SK-N-SH (cell line): Measurements from ENCODE around the gene CD81. TPM values are rescaled to one million over a fixed set of nuclear protein-coding genes. Genes with fewer than 3 reads are reported as not detected.

ENCODE experiments used
- CTCF ChIA-PET: fragments of 300-600, 350-600 bp; formaldehyde crosslinking; extraction: SDS; loops from one replicate; lab custom pipeline; 2021; lab: Yijun Ruan, JAX
- POLR2A ChIA-PET: fragments of 350-600 bp; sonication (Branson Sonifier 250); formaldehyde crosslinking; extraction: SDS; loops from one replicate; lab custom pipeline; 2020; ENCODE audit warnings: antibody characterized with exemption, inconsistent platforms; lab: Yijun Ruan, JAX
- DNase-seq: peaks from one replicate; pipeline ENCODE4 v3.0.0; 2012
- H2AFZ ChIP-seq: fragments of 200-600 bp; sonication (generic); 2 replicates; pipeline ENCODE4 v1.8.1; 2016; ENCODE audit warnings: antibody characterized with exemption, mild to moderate bottlenecking, low read depth
- H3F3A ChIP-seq: fragments of 200-600 bp; sonication (generic); replicated peaks from 2 replicates; pipeline ENCODE3; 2016; ENCODE audit warnings: antibody characterized with exemption, mild to moderate bottlenecking; ENCODE audit not compliant: insufficient read depth
- H3K27ac ChIP-seq, 2 experiments: fragments of 200-500 bp in 1 of 2; fragments of 200-600 bp in 1 of 2; sonication (Bioruptor generic) in 1 of 2; sonication (generic), shearing (Covaris generic) in 1 of 2; 2 replicates each; pipeline versions ENCODE4 v1.5.1 to v1.6.1; 2014 to 2016; ENCODE audit warnings: low read depth in 2 of 2, inconsistent platforms in 1 of 2, low read length in 1 of 2, mild to moderate bottlenecking in 1 of 2, mixed read lengths in 1 of 2
- H3K27me3 ChIP-seq: fragments of 200-600 bp; sonication (generic), shearing (Covaris generic); 2 replicates; pipeline ENCODE4 v1.6.1; 2016; ENCODE audit warnings: mixed run types; ENCODE audit not compliant: insufficient read depth
- H3K36me3 ChIP-seq, 2 experiments: fragments of 200-500 bp in 1 of 2; fragments of 200-600 bp in 1 of 2; sonication (Bioruptor generic) in 1 of 2; sonication (generic) in 1 of 2; replicated peaks in 1 of 2; 2 replicates each; pipeline versions ENCODE3 to v1.5.1; 2014 to 2016; ENCODE audit warnings: low read length in 1 of 2, mild to moderate bottlenecking in 1 of 2; ENCODE audit not compliant: insufficient read depth in 2 of 2, control insufficient read depth in 1 of 2
- H3K4me1 ChIP-seq, 2 experiments: fragments of 200-500 bp in 1 of 2; fragments of 200-600 bp in 1 of 2; sonication (Bioruptor generic) in 1 of 2; sonication (generic), shearing (Covaris generic) in 1 of 2; 2 replicates each; pipeline versions ENCODE4 v1.5.1 to v1.6.1; 2014 to 2016; ENCODE audit warnings: low read depth in 1 of 2, low read length in 1 of 2, mixed run types in 1 of 2; ENCODE audit not compliant: insufficient read depth in 2 of 2, control insufficient read depth in 1 of 2
- H3K4me2 ChIP-seq: fragments of 200-600 bp; sonication (generic), shearing (Covaris generic); 2 replicates; pipeline ENCODE4 v1.6.1; 2017; ENCODE audit warnings: mixed run types
- H3K4me3 ChIP-seq, 2 experiments: fragments of 200-500 bp in 1 of 2; fragments of 200-600 bp in 1 of 2; sonication (Bioruptor generic) in 1 of 2; sonication (generic), shearing (Covaris generic) in 1 of 2; 2 replicates each; pipeline versions ENCODE4 v1.5.1 to v1.8.1; 2014 to 2016; ENCODE audit warnings: low read depth in 2 of 2, inconsistent platforms in 1 of 2, low read length in 1 of 2, mild to moderate bottlenecking in 1 of 2, mixed read lengths in 1 of 2, moderate library complexity in 1 of 2
- H3K79me2 ChIP-seq: fragments of 200-600 bp; sonication (generic); 2 replicates; pipeline ENCODE4 v1.8.1; 2017; ENCODE audit warnings: mild to moderate bottlenecking; ENCODE audit not compliant: insufficient read depth
- H3K9ac ChIP-seq: fragments of 200-600 bp; sonication (generic); 2 replicates; pipeline ENCODE4 v1.6.1; 2017; ENCODE audit warnings: mixed run types
- H3K9me2 ChIP-seq: fragments of 200-600 bp; sonication (generic); 2 replicates; pipeline ENCODE4 v1.6.1; 2017; ENCODE audit warnings: mixed run types
- H3K9me3 ChIP-seq: fragments of 200-600 bp; sonication (generic); 2 replicates; pipeline ENCODE4 v1.6.1; 2017; ENCODE audit warnings: mixed run types, mild to moderate bottlenecking, moderate library complexity
- H4K20me1 ChIP-seq: fragments of 200-600 bp; sonication (generic); 2 replicates; pipeline ENCODE4 v1.6.1; 2017; ENCODE audit warnings: mild to moderate bottlenecking, mixed run types; ENCODE audit not compliant: insufficient read depth
- FOSL2 ChIP-seq: IDR thresholded peaks from 2 replicates; pipeline ENCODE4 v1.4.0; 2012; ENCODE audit warnings: low read depth, mild to moderate bottlenecking, moderate library complexity, borderline replicate concordance
- FOXJ3 ChIP-seq: sonication (generic); formaldehyde crosslinking; IDR thresholded peaks from 2 replicates; pipeline ENCODE4 v1.5.1; 2020; ENCODE audit warnings: mild to moderate bottlenecking, missing genetic modification reagents
- GABPA ChIP-seq: IDR thresholded peaks from 2 replicates; pipeline ENCODE4 v1.4.0; 2012; ENCODE audit warnings: low read depth, mild to moderate bottlenecking
- NFIC ChIP-seq: IDR thresholded peaks from 2 replicates; pipeline ENCODE4 v1.4.0; 2012; ENCODE audit warnings: borderline replicate concordance
- NRF1 ChIP-seq: IDR thresholded peaks from 2 replicates; pipeline ENCODE4 v1.6.1; 2012; ENCODE audit warnings: low read depth, mild to moderate bottlenecking, low read length
- POLR2AphosphoS5 ChIP-seq: IDR thresholded peaks from 2 replicates; pipeline ENCODE4 v1.6.1; 2012; ENCODE audit warnings: low read depth, low read length
- RAD21 ChIP-seq: IDR thresholded peaks from 2 replicates; pipeline ENCODE4 v1.6.1; 2012; ENCODE audit warnings: mild to moderate bottlenecking, low read length
- RFX5 ChIP-seq: IDR thresholded peaks from 2 replicates; pipeline ENCODE4 v1.6.1; 2012; ENCODE audit warnings: mild to moderate bottlenecking, improper control_type of control experiment, low read length
- SMC3 ChIP-seq: IDR thresholded peaks from 2 replicates; pipeline ENCODE4 v1.6.1; 2012; ENCODE audit warnings: low read depth, low read length, improper control_type of control experiment
- TAF1 ChIP-seq: IDR thresholded peaks from 2 replicates; pipeline ENCODE4 v1.6.1; 2012; ENCODE audit warnings: low read depth, mild to moderate bottlenecking, low read length, moderate library complexity, borderline replicate concordance
- YY1 ChIP-seq: IDR thresholded peaks from 2 replicates; pipeline ENCODE4 v1.4.0; 2012; ENCODE audit warnings: low read depth, mild to moderate bottlenecking
- WGBS: methylation state at CpG from one replicate; pipeline ENCODE4 v1.1.6; 2017; ENCODE audit warnings: low lambda C conversion rate; 5-methylcytosine and 5-hydroxymethylcytosine counted together
- polyA plus RNA-seq, 3 experiments: library from polyadenylated mRNA; depleted of rRNA; stranded (reverse); fragments of >200 nt; gene quantifications; 2 replicates each; pipeline ENCODE4 v1.2.3, GENCODE V29; 2012
- TF ChIP-seq, protein P1 (sequence below): fragments of 150-350 bp; IDR thresholded peaks from 2 replicates; pipeline ENCODE4 v1.6.1; 2016; ENCODE audit warnings: mild to moderate bottlenecking, low read depth, low read length
- TF ChIP-seq, protein P2 (sequence below): IDR thresholded peaks from 2 replicates; pipeline ENCODE4 v1.6.1; 2012; ENCODE audit warnings: mild to moderate bottlenecking, low read depth, low read length, moderate library complexity
- TF ChIP-seq, protein P3 (sequence below): IDR thresholded peaks from 2 replicates; pipeline ENCODE4 v1.4.0; 2012; ENCODE audit warnings: low read depth, borderline replicate concordance
- TF ChIP-seq, protein P4 (sequence below): IDR thresholded peaks from 2 replicates; pipeline ENCODE4; 2012
- TF ChIP-seq, protein P5 (sequence below): IDR thresholded peaks from 2 replicates; pipeline ENCODE4 v1.4.0; 2012; ENCODE audit warnings: low read depth

CD81 gene
- polyA plus RNA-seq, 1 of the 3 experiments (the other 2 are of a cell fraction), result 517 TPM

DNA sequence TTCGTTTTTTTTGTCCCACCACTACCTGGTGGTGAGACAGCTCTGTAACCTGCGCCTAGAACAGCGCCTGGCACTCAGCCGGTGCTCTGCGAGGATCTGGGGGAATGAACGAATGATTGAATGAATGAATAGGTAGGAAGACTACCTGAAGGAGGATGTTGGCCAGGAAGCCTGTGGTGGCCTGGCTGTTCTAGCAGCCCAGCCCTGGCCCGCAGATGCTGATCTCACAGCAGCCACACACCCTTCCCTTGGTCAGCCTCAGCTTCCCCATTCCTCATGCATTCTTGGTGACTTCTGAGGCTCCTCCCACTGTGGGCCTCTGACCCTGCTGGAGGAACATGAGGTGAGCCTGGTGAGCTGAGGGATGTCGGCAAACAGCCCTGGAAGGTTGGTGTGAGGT is 63.5 kb downstream of the CD81 start:
- ChIA-PET CTCF (interaction anchor here (1.2 to 3.5 kb wide), 4 partner anchors 13 to 92 kb away, joined by 3 to 42 read pairs (median 10); no protein-coding TSS in a partner anchor), POLR2A (no interaction called here)
- H3K9me2 ChIP-seq, result no peaks in the 10 kb centered on the region
- H4K20me1 ChIP-seq, result no peaks in the 10 kb centered on the region
- H3K4me1 ChIP-seq, result peaks cover 0 to 2% of the 10 kb centered on the region in 2 experiments; a peak in 1 of 4 replicates
- no peak for TF ChIP-seq NRF1
- TF ChIP-seq RAD21, result no peak
- TF ChIP-seq YY1, result no peak
- no peak for TF ChIP-seq RFX5
- TF ChIP-seq, protein P1, sequence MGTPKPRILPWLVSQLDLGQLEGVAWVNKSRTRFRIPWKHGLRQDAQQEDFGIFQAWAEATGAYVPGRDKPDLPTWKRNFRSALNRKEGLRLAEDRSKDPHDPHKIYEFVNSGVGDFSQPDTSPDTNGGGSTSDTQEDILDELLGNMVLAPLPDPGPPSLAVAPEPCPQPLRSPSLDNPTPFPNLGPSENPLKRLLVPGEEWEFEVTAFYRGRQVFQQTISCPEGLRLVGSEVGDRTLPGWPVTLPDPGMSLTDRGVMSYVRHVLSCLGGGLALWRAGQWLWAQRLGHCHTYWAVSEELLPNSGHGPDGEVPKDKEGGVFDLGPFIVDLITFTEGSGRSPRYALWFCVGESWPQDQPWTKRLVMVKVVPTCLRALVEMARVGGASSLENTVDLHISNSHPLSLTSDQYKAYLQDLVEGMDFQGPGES, result no peak
- TF ChIP-seq, protein P2, sequence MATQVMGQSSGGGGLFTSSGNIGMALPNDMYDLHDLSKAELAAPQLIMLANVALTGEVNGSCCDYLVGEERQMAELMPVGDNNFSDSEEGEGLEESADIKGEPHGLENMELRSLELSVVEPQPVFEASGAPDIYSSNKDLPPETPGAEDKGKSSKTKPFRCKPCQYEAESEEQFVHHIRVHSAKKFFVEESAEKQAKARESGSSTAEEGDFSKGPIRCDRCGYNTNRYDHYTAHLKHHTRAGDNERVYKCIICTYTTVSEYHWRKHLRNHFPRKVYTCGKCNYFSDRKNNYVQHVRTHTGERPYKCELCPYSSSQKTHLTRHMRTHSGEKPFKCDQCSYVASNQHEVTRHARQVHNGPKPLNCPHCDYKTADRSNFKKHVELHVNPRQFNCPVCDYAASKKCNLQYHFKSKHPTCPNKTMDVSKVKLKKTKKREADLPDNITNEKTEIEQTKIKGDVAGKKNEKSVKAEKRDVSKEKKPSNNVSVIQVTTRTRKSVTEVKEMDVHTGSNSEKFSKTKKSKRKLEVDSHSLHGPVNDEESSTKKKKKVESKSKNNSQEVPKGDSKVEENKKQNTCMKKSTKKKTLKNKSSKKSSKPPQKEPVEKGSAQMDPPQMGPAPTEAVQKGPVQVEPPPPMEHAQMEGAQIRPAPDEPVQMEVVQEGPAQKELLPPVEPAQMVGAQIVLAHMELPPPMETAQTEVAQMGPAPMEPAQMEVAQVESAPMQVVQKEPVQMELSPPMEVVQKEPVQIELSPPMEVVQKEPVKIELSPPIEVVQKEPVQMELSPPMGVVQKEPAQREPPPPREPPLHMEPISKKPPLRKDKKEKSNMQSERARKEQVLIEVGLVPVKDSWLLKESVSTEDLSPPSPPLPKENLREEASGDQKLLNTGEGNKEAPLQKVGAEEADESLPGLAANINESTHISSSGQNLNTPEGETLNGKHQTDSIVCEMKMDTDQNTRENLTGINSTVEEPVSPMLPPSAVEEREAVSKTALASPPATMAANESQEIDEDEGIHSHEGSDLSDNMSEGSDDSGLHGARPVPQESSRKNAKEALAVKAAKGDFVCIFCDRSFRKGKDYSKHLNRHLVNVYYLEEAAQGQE, result no peak
- TF ChIP-seq, protein P3, sequence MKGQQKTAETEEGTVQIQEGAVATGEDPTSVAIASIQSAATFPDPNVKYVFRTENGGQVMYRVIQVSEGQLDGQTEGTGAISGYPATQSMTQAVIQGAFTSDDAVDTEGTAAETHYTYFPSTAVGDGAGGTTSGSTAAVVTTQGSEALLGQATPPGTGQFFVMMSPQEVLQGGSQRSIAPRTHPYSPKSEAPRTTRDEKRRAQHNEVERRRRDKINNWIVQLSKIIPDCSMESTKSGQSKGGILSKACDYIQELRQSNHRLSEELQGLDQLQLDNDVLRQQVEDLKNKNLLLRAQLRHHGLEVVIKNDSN, result no peak
- TF ChIP-seq, protein P4, sequence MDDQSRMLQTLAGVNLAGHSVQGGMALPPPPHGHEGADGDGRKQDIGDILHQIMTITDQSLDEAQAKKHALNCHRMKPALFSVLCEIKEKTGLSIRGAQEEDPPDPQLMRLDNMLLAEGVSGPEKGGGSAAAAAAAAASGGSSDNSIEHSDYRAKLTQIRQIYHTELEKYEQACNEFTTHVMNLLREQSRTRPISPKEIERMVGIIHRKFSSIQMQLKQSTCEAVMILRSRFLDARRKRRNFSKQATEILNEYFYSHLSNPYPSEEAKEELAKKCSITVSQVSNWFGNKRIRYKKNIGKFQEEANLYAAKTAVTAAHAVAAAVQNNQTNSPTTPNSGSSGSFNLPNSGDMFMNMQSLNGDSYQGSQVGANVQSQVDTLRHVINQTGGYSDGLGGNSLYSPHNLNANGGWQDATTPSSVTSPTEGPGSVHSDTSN, result no peak
- TF ChIP-seq GABPA, result no peak
- TF ChIP-seq POLR2AphosphoS5, result no peak
- no peak for TF ChIP-seq FOSL2
- TF ChIP-seq, protein P5, sequence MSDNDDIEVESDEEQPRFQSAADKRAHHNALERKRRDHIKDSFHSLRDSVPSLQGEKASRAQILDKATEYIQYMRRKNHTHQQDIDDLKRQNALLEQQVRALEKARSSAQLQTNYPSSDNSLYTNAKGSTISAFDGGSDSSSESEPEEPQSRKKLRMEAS, result no peak
- TF ChIP-seq NFIC, result no peak
- TF ChIP-seq TAF1, result no peak
- TF ChIP-seq FOXJ3 (CRISPR knock-in tag), result no peak
- TF ChIP-seq SMC3, result no peak
- H3K79me2 ChIP-seq, result no peaks in the 10 kb centered on the region
- H3K27ac ChIP-seq, result no peak overlapping the region
- no peaks in the 10 kb centered on the region for H3K9me3 ChIP-seq
- DNase-seq, result no peak
- H3K4me3 ChIP-seq, result no peak overlapping the region
- WGBS, result 52% methylated on average over 8 of the region's 8 CpGs
- no peaks in the 10 kb centered on the region; the same call in 1 of the 2 replicates for H3K27me3 ChIP-seq
- no peak overlapping the region for H3K4me2 ChIP-seq
- H3K36me3 ChIP-seq, result no peaks in the 10 kb centered on the region
- H2AFZ ChIP-seq, result no peak overlapping the region
- H3F3A ChIP-seq, result no peaks in the 10 kb centered on the region
- no peak overlapping the region for H3K9ac ChIP-seq
